ENCODE measurements around the gene HSPG2.

DNA sequence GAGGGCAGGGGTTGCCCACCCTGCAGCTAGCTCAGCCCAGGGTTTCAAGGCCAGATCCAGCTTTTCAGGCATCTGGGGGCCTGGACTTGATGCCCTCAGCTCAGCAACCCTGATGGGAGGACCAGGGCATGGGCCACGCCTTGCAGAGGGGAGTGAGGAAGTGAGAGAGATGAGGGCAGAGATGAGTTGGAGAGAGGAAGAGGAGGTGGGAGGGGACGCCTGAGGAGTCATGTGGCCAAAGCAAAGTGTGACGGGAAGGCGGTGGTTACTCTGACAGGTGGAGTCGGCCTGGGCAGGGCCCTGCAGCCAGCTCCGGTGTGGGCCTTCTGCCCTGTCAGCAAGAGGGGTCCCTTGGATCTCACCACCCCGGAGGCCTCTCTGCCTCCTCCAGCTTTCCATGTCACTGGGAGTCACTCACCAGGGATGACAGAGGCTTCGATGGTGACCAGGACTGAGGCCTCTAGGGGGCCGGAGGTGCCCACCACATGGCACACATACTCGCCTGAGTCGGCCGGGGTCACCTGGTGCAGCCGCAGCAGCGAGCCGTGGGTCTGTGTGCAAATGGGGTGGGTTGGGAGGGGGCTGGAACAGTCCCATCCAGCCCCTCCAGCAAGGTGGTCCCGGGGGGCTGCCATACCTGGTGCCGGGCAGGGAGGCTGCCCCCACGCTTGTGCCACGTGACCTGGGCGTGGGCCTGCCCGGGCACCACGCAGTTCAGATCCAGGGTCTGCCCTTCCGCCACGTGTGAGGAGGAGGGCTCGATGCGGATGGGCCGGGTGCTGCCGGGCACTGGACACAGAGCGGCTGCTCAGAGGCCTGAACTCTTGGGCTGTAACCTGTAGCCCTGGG, 84.6 kb downstream of the HSPG2 start:
- TF ChIP-seq, protein P1, sequence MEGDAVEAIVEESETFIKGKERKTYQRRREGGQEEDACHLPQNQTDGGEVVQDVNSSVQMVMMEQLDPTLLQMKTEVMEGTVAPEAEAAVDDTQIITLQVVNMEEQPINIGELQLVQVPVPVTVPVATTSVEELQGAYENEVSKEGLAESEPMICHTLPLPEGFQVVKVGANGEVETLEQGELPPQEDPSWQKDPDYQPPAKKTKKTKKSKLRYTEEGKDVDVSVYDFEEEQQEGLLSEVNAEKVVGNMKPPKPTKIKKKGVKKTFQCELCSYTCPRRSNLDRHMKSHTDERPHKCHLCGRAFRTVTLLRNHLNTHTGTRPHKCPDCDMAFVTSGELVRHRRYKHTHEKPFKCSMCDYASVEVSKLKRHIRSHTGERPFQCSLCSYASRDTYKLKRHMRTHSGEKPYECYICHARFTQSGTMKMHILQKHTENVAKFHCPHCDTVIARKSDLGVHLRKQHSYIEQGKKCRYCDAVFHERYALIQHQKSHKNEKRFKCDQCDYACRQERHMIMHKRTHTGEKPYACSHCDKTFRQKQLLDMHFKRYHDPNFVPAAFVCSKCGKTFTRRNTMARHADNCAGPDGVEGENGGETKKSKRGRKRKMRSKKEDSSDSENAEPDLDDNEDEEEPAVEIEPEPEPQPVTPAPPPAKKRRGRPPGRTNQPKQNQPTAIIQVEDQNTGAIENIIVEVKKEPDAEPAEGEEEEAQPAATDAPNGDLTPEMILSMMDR (IDR thresholded peaks at IDR 0.05), result no peak
- TF ChIP-seq, protein P2, sequence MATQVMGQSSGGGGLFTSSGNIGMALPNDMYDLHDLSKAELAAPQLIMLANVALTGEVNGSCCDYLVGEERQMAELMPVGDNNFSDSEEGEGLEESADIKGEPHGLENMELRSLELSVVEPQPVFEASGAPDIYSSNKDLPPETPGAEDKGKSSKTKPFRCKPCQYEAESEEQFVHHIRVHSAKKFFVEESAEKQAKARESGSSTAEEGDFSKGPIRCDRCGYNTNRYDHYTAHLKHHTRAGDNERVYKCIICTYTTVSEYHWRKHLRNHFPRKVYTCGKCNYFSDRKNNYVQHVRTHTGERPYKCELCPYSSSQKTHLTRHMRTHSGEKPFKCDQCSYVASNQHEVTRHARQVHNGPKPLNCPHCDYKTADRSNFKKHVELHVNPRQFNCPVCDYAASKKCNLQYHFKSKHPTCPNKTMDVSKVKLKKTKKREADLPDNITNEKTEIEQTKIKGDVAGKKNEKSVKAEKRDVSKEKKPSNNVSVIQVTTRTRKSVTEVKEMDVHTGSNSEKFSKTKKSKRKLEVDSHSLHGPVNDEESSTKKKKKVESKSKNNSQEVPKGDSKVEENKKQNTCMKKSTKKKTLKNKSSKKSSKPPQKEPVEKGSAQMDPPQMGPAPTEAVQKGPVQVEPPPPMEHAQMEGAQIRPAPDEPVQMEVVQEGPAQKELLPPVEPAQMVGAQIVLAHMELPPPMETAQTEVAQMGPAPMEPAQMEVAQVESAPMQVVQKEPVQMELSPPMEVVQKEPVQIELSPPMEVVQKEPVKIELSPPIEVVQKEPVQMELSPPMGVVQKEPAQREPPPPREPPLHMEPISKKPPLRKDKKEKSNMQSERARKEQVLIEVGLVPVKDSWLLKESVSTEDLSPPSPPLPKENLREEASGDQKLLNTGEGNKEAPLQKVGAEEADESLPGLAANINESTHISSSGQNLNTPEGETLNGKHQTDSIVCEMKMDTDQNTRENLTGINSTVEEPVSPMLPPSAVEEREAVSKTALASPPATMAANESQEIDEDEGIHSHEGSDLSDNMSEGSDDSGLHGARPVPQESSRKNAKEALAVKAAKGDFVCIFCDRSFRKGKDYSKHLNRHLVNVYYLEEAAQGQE (IDR thresholded peaks at IDR 0.05; ENCODE audit: insufficient read depth in 1 of 2, low read depth in 2 of 2, low read length in 1 of 2), result no peak
- TF ChIP-seq POLR2AphosphoS5 (IDR thresholded peaks at IDR 0.05; ENCODE audit: low read depth, low read length), result no peak
- no peak for TF ChIP-seq SIN3A (IDR thresholded peaks at IDR 0.05; ENCODE audit: borderline replicate concordance, insufficient read depth, low read depth, low read length)
- TF ChIP-seq TCF7L2 (IDR thresholded peaks at IDR 0.05; ENCODE audit: low read depth, low read length), result no peak

All from Panc1 (cell line).